Activated CD4-positive, alpha-beta T cell treated with anti-CD3 and anti-CD28 coated beads for 24 hours (primary cell): ENCODE measurements around the gene PPWD1.
"Not testable (repeated sequence)": the region's sequence is repeated elsewhere in the genome, so short reads cannot be mapped to it uniquely, and the experiment has no call there.

ENCODE experiments used
- DNase-seq, 2 donors: peaks; one replicate each; pipeline ENCODE4 v3.0.0-alpha.2; 2020; ENCODE audit warnings: low read depth in 2 of 2

Gene PPWD1

GRCh38 chr5:65562731-65563701, at the start of gene PPWD1, which contains the start of gene CENPK:
PPWD1 (plus strand) TSS chr5:65563296; CDS start chr5:65563311, 15 bp downstream.
CENPK (minus strand) TSS chr5:65563168; CDS start chr5:65554907, 8,261 bp downstream.
- peak; percentile 89 for DNase-seq

GRCh38 chr5:65525726-65526125, 37.4 kb upstream of the PPWD1 start:
- no peak for DNase-seq

GRCh38 chr5:65530904-65531303, 32.2 kb upstream of the PPWD1 start:
- DNase-seq, result no peak

GRCh38 chr5:65535529-65535987, 27.5 kb upstream of the PPWD1 start:
- no peak for DNase-seq

GRCh38 chr5:65539827-65540226, 23.3 kb upstream of the PPWD1 start:
- no peak for DNase-seq

- no peak for DNase-seq
Observed at GRCh38 chr5:65544473-65544872, 18.6 kb upstream of the PPWD1 start.

GRCh38 chr5:65546141-65546540, 17.0 kb upstream of the PPWD1 start:
- DNase-seq, result no peak

GRCh38 chr5:65548281-65548680, 14.8 kb upstream of the PPWD1 start:
- DNase-seq, result no peak

GRCh38 chr5:65553941-65554340, 9.2 kb upstream of the PPWD1 start:
- DNase-seq, result no peak

- no peak for DNase-seq
Observed at GRCh38 chr5:65555287-65555686, 7.8 kb upstream of the PPWD1 start.

GRCh38 chr5:65556181-65556580, 6.9 kb upstream of the PPWD1 start:
- DNase-seq, result no peak

- no peak for DNase-seq
Observed at GRCh38 chr5:65556718-65557117, 6.4 kb upstream of the PPWD1 start.

GRCh38 chr5:65563777-65564176, 681 bp downstream of the PPWD1 start:
- DNase-seq, result no peak

GRCh38 chr5:65566505-65566904, 3.4 kb downstream of the PPWD1 start:
- no peak for DNase-seq

- no peak for DNase-seq
Observed at GRCh38 chr5:65570598-65571226, 7.6 kb downstream of the PPWD1 start.

- DNase-seq, result no peak
Observed at GRCh38 chr5:65577141-65577540, 14.0 kb downstream of the PPWD1 start.

GRCh38 chr5:65588694-65589093, 25.6 kb downstream of the PPWD1 start:
- DNase-seq, result no peak

- DNase-seq, result not testable (repeated sequence)
Observed at GRCh38 chr5:65601761-65602160, 38.7 kb downstream of the PPWD1 start.

GRCh38 chr5:65611524-65611923, 48.4 kb downstream of the PPWD1 start:
- no peak for DNase-seq

- no peak for DNase-seq
Observed at GRCh38 chr5:65612298-65612907, 49.3 kb downstream of the PPWD1 start.

- DNase-seq, result no peak
Observed at GRCh38 chr5:65620021-65620420, 56.9 kb downstream of the PPWD1 start.

GRCh38 chr5:65621961-65622360, 58.9 kb downstream of the PPWD1 start:
- DNase-seq, result not testable (repeated sequence)
